Endothelial cell of umbilical vein (primary cell): Measurements from ENCODE around the gene TOR4A. TPM values are rescaled to one million over a fixed set of nuclear protein-coding genes. Genes with fewer than 3 reads are reported as not detected.

Experiments used
- BruUV-seq: library from RNA; stranded (reverse); fragments of 400-500 nt; replicated peaks from 2 replicates; lab custom pipeline; 2021; lab: Mats Ljungman, UMichigan
- CTCF ChIA-PET: fragments of 300-600, 350-600 bp; sonication (Branson Sonifier 250); formaldehyde crosslinking; loops from one replicate; lab custom pipeline; 2021; ENCODE audit warnings: antibody characterized with exemption, inconsistent platforms; lab: Charles Lee
- POLR2A ChIA-PET: fragments of 300-600, 350-600 bp; sonication (Branson Sonifier 250); formaldehyde crosslinking; loops from one replicate; lab custom pipeline; 2021; ENCODE audit warnings: antibody characterized with exemption, inconsistent platforms; lab: Charles Lee
- DNase-seq: peaks from one replicate; pipeline ENCODE4 v3.0.0-alpha.2; 2011; ENCODE audit warnings: low read depth, low spot score
- FAIRE-seq: peaks from 2 replicates; lab custom pipeline; 2011; peaks lifted over from hg19 to GRCh38; lab: Jason Lieb, UNC
- H2AFZ ChIP-seq: 2 replicates; pipeline ENCODE4 v1.6.0; 2012; ENCODE audit warnings: low read depth, low read length, control low read depth, inconsistent platforms
- H3K27ac ChIP-seq: 2 replicates; pipeline ENCODE4 v1.5.1; 2011; ENCODE audit warnings: low read depth, mild to moderate bottlenecking, control low read depth, low read length, moderate library complexity; ENCODE audit not compliant: insufficient read depth
- H3K27me3 ChIP-seq, 2 experiments: 2 replicates each; pipeline versions ENCODE4 v1.6.0 to v1.6.1; 2011; ENCODE audit warnings: low read length in 2 of 2, mixed read lengths in 1 of 2; ENCODE audit not compliant: control insufficient read depth in 2 of 2, insufficient read depth in 2 of 2
- H3K36me3 ChIP-seq, 2 experiments: 2 replicates in 1 of 2; 3 replicates in 1 of 2; pipeline ENCODE4 v1.5.1; 2011; ENCODE audit warnings: low read length in 2 of 2, mild to moderate bottlenecking in 1 of 2, moderate library complexity in 1 of 2; ENCODE audit not compliant: control insufficient read depth in 2 of 2, insufficient read depth in 2 of 2; ENCODE audit errors: extremely low read depth in 1 of 2
- H3K4me1 ChIP-seq: 3 replicates; pipeline ENCODE4 v1.5.1; 2011; ENCODE audit warnings: mild to moderate bottlenecking, low read length; ENCODE audit not compliant: control insufficient read depth, insufficient read depth; ENCODE audit errors: extremely low read depth
- H3K4me2 ChIP-seq: 2 replicates; pipeline ENCODE4 v1.6.1; 2011; ENCODE audit warnings: low read length, control low read depth, mixed read lengths; ENCODE audit not compliant: insufficient read depth
- H3K4me3 ChIP-seq, 3 experiments: fragments of 200-600 bp in 1 of 3; sonication (generic), shearing (Covaris generic) in 1 of 3; replicated peaks in 1 of 3; 2 replicates each; pipeline ENCODE4 v1.5.1; 2011 to 2016; ENCODE audit warnings: control low read depth in 3 of 3, low read length in 3 of 3, mild to moderate bottlenecking in 2 of 3, inconsistent platforms in 1 of 3, low read depth in 1 of 3, moderate library complexity in 1 of 3; ENCODE audit not compliant: insufficient read depth in 1 of 3
- H3K79me2 ChIP-seq: 2 replicates; pipeline ENCODE4 v1.6.0; 2012; ENCODE audit warnings: low read length, inconsistent platforms; ENCODE audit not compliant: control insufficient read depth, insufficient read depth
- H3K9ac ChIP-seq: replicated peaks from 2 replicates; pipeline ENCODE3; 2011; ENCODE audit warnings: low read length, control low read depth; ENCODE audit not compliant: insufficient read depth; ENCODE audit errors: extremely low read depth
- H3K9me1 ChIP-seq: replicated peaks from 3 replicates; pipeline ENCODE4 v1.6.0; 2011; ENCODE audit warnings: mild to moderate bottlenecking, low read length; ENCODE audit not compliant: control insufficient read depth, insufficient read depth; ENCODE audit errors: extremely low read depth
- H3K9me3 ChIP-seq: replicated peaks from 2 replicates; pipeline ENCODE4 v1.5.1; 2012; ENCODE audit warnings: low read length, inconsistent platforms; ENCODE audit not compliant: control insufficient read depth, insufficient read depth
- H4K20me1 ChIP-seq: replicated peaks from 2 replicates; pipeline ENCODE3; 2011; ENCODE audit warnings: mild to moderate bottlenecking, low read length; ENCODE audit not compliant: control insufficient read depth, insufficient read depth; ENCODE audit errors: extremely low read depth
- EZH2 ChIP-seq: IDR thresholded peaks from 2 replicates; pipeline ENCODE4 v1.6.1; 2012; ENCODE audit warnings: borderline replicate concordance, low read depth, mild to moderate bottlenecking, moderate library complexity, low read length, inconsistent platforms; ENCODE audit not compliant: severe bottlenecking
- FOS ChIP-seq: IDR thresholded peaks from 2 replicates; pipeline ENCODE4 v1.6.1; 2011; ENCODE audit warnings: mild to moderate bottlenecking, low read length, moderate library complexity, borderline replicate concordance; ENCODE audit not compliant: insufficient read depth
- GATA2 ChIP-seq: IDR thresholded peaks from 2 replicates; pipeline ENCODE4 v1.7.0; 2011; ENCODE audit warnings: low read depth, mild to moderate bottlenecking, moderate library complexity, mixed read lengths, low read length; ENCODE audit not compliant: insufficient read length, insufficient read depth
- JUN ChIP-seq: IDR thresholded peaks from 2 replicates; pipeline ENCODE4 v1.6.1; 2011; ENCODE audit warnings: borderline replicate concordance, low read depth; ENCODE audit not compliant: insufficient read length, insufficient read depth
- MYC ChIP-seq: IDR thresholded peaks from one replicate; pipeline ENCODE4 v1.6.1; 2011; ENCODE audit warnings: mild to moderate bottlenecking, low read depth, low read length
- POLR2A ChIP-seq: IDR thresholded peaks from 2 replicates; pipeline ENCODE4 v1.6.1; 2012; ENCODE audit warnings: low read depth, mild to moderate bottlenecking, control low read depth, low read length
- POLR2AphosphoS5 ChIP-seq: IDR thresholded peaks from 2 replicates; pipeline ENCODE4 v1.6.1; 2012; ENCODE audit warnings: low read depth, mild to moderate bottlenecking, control low read depth, low read length, moderate library complexity; ENCODE audit not compliant: insufficient read depth
- dilution Hi-C: fragments of 300-500 bp; cut with MboI; formaldehyde crosslinking; loops from one replicate; pipeline ENCODE4 v1.15.0; 2019; ENCODE audit warnings: low sequenced_read_pairs; ENCODE audit not compliant: extremely low pct_ligation_motif_present
- intact Hi-C: fragments of 100-400 bp; cut with micrococcal nuclease; formaldehyde crosslinking; loops from one replicate; pipeline ENCODE4 v1.10.0; 2022
- polyA plus RNA-seq, 4 experiments: library from polyadenylated mRNA; depleted of rRNA in 3 of 4; stranded (reverse) in 3 of 4; unstranded in 1 of 4; fragments of >200 nt; gene quantifications; 2 replicates each; pipeline versions ENCODE4 v1.2.1 to v1.2.3, GENCODE V29; 2011 to 2012; ENCODE audit warnings: missing spikeins in 1 of 4
- total RNA-seq: library from RNA; stranded (reverse); gene quantifications from 2 replicates; pipeline ENCODE4 v1.2.3, GENCODE V29; 2021
- TF ChIP-seq, protein P1 (sequence below), 2 donors: IDR thresholded peaks; 1 replicate in 1 of 2; 2 replicates in 1 of 2; pipeline ENCODE4 v1.5.1; 2011; ENCODE audit warnings: low read length in 2 of 2, mild to moderate bottlenecking in 2 of 2, moderate library complexity in 2 of 2, control low read depth in 1 of 2, inconsistent platforms in 1 of 2, low read depth in 1 of 2; ENCODE audit not compliant: insufficient read depth in 1 of 2; ENCODE audit errors: extremely low read depth in 1 of 2
- TF ChIP-seq, protein P2 (sequence below): IDR thresholded peaks from 2 replicates; pipeline ENCODE4 v1.6.1; 2011; ENCODE audit not compliant: insufficient read depth, insufficient read length

The TOR4A gene
- total and polyA plus RNA-seq, 2 donors (not counting 3 experiments of a cell fraction or from before 2014, with no cell fraction given), result 32.4 to 48.0 TPM

DNA sequence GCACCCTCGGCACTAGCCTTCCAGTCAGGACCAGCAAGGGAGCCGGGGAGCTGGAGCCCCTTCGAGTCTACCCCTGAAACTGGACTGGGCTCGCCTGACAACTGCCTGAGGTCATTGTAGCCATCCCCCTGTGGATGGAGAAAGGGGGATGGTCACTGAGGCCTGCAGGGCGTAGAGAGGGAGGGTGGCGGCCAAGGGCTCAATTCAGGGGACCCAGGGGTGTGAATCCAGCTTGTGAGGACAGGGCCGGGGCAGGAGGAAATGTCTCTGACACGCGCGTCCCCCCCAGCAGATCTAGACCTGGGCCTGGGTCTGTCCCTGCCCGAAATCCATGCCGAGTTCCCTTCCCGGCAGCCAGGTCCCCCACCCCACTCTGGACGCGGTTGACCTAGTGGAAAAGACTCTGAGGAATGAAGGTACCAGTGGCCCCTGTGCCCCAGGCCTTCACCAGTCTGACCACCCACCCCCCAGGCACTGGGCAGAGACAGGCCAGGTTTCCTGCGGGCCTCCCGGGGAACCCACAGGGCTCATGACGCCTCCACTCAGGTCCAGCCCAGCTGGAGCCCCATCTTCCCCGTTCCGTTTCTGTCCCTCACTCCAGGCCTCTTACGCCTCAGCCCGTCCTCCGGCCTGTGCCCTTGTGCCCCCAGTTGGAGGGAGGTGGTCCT is 46.0 kb upstream of the TOR4A start:
- TF ChIP-seq, protein P1, sequence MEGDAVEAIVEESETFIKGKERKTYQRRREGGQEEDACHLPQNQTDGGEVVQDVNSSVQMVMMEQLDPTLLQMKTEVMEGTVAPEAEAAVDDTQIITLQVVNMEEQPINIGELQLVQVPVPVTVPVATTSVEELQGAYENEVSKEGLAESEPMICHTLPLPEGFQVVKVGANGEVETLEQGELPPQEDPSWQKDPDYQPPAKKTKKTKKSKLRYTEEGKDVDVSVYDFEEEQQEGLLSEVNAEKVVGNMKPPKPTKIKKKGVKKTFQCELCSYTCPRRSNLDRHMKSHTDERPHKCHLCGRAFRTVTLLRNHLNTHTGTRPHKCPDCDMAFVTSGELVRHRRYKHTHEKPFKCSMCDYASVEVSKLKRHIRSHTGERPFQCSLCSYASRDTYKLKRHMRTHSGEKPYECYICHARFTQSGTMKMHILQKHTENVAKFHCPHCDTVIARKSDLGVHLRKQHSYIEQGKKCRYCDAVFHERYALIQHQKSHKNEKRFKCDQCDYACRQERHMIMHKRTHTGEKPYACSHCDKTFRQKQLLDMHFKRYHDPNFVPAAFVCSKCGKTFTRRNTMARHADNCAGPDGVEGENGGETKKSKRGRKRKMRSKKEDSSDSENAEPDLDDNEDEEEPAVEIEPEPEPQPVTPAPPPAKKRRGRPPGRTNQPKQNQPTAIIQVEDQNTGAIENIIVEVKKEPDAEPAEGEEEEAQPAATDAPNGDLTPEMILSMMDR (IDR thresholded peaks at IDR 0.05; ENCODE audit: extremely low read depth in 1 of 2, insufficient read depth in 1 of 2, low read depth in 1 of 2, low read length in 2 of 2), result no peak
- TF ChIP-seq FOS (no peak), MYC (no peak), POLR2AphosphoS5 (no peak), GATA2 (no peak), JUN (no peak), EZH2 (no peak), POLR2A (no peak)
- TF ChIP-seq, protein P2, sequence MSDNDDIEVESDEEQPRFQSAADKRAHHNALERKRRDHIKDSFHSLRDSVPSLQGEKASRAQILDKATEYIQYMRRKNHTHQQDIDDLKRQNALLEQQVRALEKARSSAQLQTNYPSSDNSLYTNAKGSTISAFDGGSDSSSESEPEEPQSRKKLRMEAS, result no peak
- H3K27me3 ChIP-seq, result no peaks in the 10 kb centered on the region
- H3K36me3 ChIP-seq, result no peaks in the 10 kb centered on the region
- H3K4me3 ChIP-seq, result no peak overlapping the region
- H3K4me1 ChIP-seq, result no peaks in the 10 kb centered on the region
- FAIRE-seq (no peak), DNase-seq (no peak)
- no peak overlapping the region for H3K9ac ChIP-seq
- CTCF ChIA-PET, result interaction anchor here (0.6 kb wide), 1 partner anchor 85 kb away, joined by 3 read pairs; no protein-coding TSS in a partner anchor
- no peaks in the 10 kb centered on the region for H3K9me3 ChIP-seq
- no peaks in the 10 kb centered on the region for H4K20me1 ChIP-seq
- no peak overlapping the region for H3K4me2 ChIP-seq
- H3K9me1 ChIP-seq, result no peaks in the 10 kb centered on the region
- no TSS peak for BruUV-seq
- H3K27ac ChIP-seq, result no peak overlapping the region
- no peaks in the 10 kb centered on the region for H3K79me2 ChIP-seq
- dilution Hi-C loops (no loop called here), intact Hi-C loops (no loop called here)
- POLR2A ChIA-PET, result no interaction called here
- H2AFZ ChIP-seq, result no peak overlapping the region
